Measurements from ENCODE around the gene SNX25.

DNA sequence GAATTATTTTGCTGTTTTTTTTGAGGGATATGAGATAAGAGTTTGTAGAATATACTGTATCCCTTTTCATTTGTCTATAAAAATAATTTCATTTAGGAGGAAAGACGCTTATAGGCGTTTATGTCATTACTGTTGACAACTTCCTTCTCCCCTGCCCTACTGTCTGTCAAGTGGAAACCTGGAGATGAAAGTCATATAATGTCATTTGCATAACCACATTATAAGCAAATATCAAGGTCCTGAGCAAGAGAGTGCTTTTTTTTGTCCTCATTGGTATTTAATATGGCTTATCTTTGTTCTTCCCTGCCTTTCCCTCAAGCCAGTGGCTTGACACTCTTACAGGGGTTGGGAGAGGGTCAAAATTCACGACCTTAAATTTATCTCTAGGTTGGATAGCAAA is 130.5 kb downstream of the SNX25 start:
- TF ChIP-seq, protein P1, sequence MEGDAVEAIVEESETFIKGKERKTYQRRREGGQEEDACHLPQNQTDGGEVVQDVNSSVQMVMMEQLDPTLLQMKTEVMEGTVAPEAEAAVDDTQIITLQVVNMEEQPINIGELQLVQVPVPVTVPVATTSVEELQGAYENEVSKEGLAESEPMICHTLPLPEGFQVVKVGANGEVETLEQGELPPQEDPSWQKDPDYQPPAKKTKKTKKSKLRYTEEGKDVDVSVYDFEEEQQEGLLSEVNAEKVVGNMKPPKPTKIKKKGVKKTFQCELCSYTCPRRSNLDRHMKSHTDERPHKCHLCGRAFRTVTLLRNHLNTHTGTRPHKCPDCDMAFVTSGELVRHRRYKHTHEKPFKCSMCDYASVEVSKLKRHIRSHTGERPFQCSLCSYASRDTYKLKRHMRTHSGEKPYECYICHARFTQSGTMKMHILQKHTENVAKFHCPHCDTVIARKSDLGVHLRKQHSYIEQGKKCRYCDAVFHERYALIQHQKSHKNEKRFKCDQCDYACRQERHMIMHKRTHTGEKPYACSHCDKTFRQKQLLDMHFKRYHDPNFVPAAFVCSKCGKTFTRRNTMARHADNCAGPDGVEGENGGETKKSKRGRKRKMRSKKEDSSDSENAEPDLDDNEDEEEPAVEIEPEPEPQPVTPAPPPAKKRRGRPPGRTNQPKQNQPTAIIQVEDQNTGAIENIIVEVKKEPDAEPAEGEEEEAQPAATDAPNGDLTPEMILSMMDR (IDR thresholded peaks at IDR 0.05): no peak
- TF ChIP-seq POLR2A (IDR thresholded peaks at IDR 0.05): no peak
